GM21529 (cell line): ENCODE results near the gene ZDHHC1.

Experiments used
- ATAC-seq: cut with Tn5 transposase; IDR thresholded peaks from one replicate; pipeline ENCODE4 v1.9.1; 2021; ENCODE audit not compliant: unreplicated experiment

Gene ZDHHC1

GRCh38 chr16:67396159-67397035, 19.9 kb downstream of the ZDHHC1 start:
- no peak for ATAC-seq

GRCh38 chr16:67395458-67396158, 20.7 kb downstream of the ZDHHC1 start:
- no peak for ATAC-seq

- ATAC-seq = no peak
These were observed 21.2 kb downstream of the ZDHHC1 start for GRCh38 chr16:67395105-67395457.

GRCh38 chr16:67394155-67395104, 21.8 kb downstream of the ZDHHC1 start:
- ATAC-seq = no peak

GRCh38 chr16:67393788-67394154, 22.5 kb downstream of the ZDHHC1 start:
- ATAC-seq = no peak

GRCh38 chr16:67393111-67393787, 23.0 kb downstream of the ZDHHC1 start, which contains the start of gene TPPP3:
TSS of gene TPPP3 (minus strand) at chr16:67393498. CDS start at chr16:67391111, 2,387 bp downstream.
- ATAC-seq = no peak

- ATAC-seq = no peak
These were observed 23.8 kb downstream of the ZDHHC1 start for GRCh38 chr16:67392301-67393059.

- no peak for ATAC-seq
These were observed 24.6 kb downstream of the ZDHHC1 start for GRCh38 chr16:67391424-67392300.

- no peak for ATAC-seq
These were observed 25.4 kb downstream of the ZDHHC1 start for GRCh38 chr16:67390816-67391423.

- no peak for ATAC-seq
These were observed 26.1 kb downstream of the ZDHHC1 start for GRCh38 chr16:67389911-67390815.

GRCh38 chr16:67388591-67388990, 27.7 kb downstream of the ZDHHC1 start:
- no peak for ATAC-seq

GRCh38 chr16:67388191-67388590, 28.1 kb downstream of the ZDHHC1 start:
- no peak for ATAC-seq

- no peak for ATAC-seq
These were observed 28.7 kb downstream of the ZDHHC1 start for GRCh38 chr16:67387479-67388079.

- no peak for ATAC-seq
These were observed 29.3 kb downstream of the ZDHHC1 start for GRCh38 chr16:67386861-67387455.

- no peak for ATAC-seq
These were observed 31.3 kb downstream of the ZDHHC1 start for GRCh38 chr16:67384778-67385510.

- ATAC-seq = no peak
These were observed 33.0 kb downstream of the ZDHHC1 start for GRCh38 chr16:67383284-67383683.
